Right lobe of liver (tissue), 6 donors: Measurements from ENCODE around the gene OSCAR. TPM values are rescaled to one million over a fixed set of nuclear protein-coding genes. Genes with fewer than 3 reads are reported as not detected.
A peak's percentile ranks its signal among the peaks of the same experiment; 100 is the strongest.
"Not testable (repeated sequence)": the region's sequence is repeated elsewhere in the genome, so short reads cannot be mapped to it uniquely, and the experiment has no call there.

Experiments
- ATAC-seq, 4 donors: fragments of 200-7000 bp; cut with Tn5 transposase; one replicate each; pipeline ENCODE4 v1.9.1; 2020; ENCODE audit warnings: mild to moderate bottlenecking in 4 of 4, moderate library complexity in 4 of 4
- DNase-seq, 3 donors: peaks; one replicate each; pipeline ENCODE4 v3.0.0-alpha.2; 2020
- H3K27ac ChIP-seq, 3 donors: fragments of 200-600 bp; one replicate each; pipeline ENCODE4 v1.8.0; 2022
- H3K27me3 ChIP-seq, 2 donors: fragments of 200-600 bp; one replicate each; pipeline ENCODE4 v1.8.0; 2022
- H3K36me3 ChIP-seq, 4 donors: fragments of 200-600 bp; sonication (generic) in 1 of 4; one replicate each; pipeline versions ENCODE4 v1.5.1 to v1.8.0; 2017 to 2022; ENCODE audit warnings: control low read depth in 1 of 4
- H3K4me1 ChIP-seq, 4 donors: fragments of 200-600 bp; sonication (generic) in 1 of 4; one replicate each; pipeline versions ENCODE4 v1.5.1 to v1.8.0; 2017 to 2022; ENCODE audit warnings: control low read depth in 1 of 4
- H3K4me3 ChIP-seq, 3 donors: fragments of 200-600 bp; one replicate each; pipeline ENCODE4 v1.8.0; 2022
- H3K9me3 ChIP-seq, 4 donors: fragments of 200-600 bp; sonication (generic) in 1 of 4; one replicate each; pipeline versions ENCODE4 v1.5.1 to v1.8.0; 2017 to 2022; ENCODE audit warnings: control low read depth in 1 of 4
- POLR2A ChIP-seq: fragments of 450-650 bp; IDR thresholded peaks from one replicate; pipeline ENCODE4 v1.6.1; 2017; ENCODE audit warnings: antibody characterized with exemption, mild to moderate bottlenecking
- WGBS: methylation state at CpG from one replicate; pipeline ENCODE4 v1.1.6; 2018; ENCODE audit warnings: low coverage, low lambda C conversion rate; ENCODE audit not compliant: insufficient coverage; ENCODE audit errors: missing lambda C conversion rate; 5-methylcytosine and 5-hydroxymethylcytosine counted together
- intact Hi-C, 2 donors: fragments of 100-400 bp; cut with DNase I; formaldehyde crosslinking; loops; one replicate each; pipeline versions ENCODE4 v1.11.2 to v1.14.1; 2022
- total RNA-seq, 6 experiments: library from RNA; depleted of rRNA in 2 of 6; stranded (reverse); fragments of >200 nt in 2 of 6; fragmentation: NEBNext Ultra II Directional in 3 of 6; extraction: Animal tissue kit (Norgen Biotek cat#: 25700) in 3 of 6; gene quantifications; one replicate each; pipeline versions ENCODE4 v1.1.0 to v1.2.4, GENCODE V29; 2016 to 2023
- TF ChIP-seq, protein P1 (sequence below), 4 donors: fragments of 200-600 bp in 3 of 4; fragments of 450-650 bp in 1 of 4; IDR thresholded peaks; one replicate each; pipeline versions ENCODE4 v1.5.1 to v1.8.0; 2016 to 2022; ENCODE audit warnings: antibody characterized with exemption in 4 of 4, mild to moderate bottlenecking in 2 of 4
- donor health status: DM: no; HTN: yes; CAD: no.
- donor health status: DM: no; HTN: no; CAD: no.
- donor health status: DM: no; HTN: no; CAD: no.
- donor health status: DM: no; HTN: yes; CAD: no.
- donor health status: DM: no; HTN: yes; CAD: no.

OSCAR gene
- total RNA-seq, 6 experiments from 2014 or later = 0.53 to 2.6 (median 1.0) TPM

DNA sequence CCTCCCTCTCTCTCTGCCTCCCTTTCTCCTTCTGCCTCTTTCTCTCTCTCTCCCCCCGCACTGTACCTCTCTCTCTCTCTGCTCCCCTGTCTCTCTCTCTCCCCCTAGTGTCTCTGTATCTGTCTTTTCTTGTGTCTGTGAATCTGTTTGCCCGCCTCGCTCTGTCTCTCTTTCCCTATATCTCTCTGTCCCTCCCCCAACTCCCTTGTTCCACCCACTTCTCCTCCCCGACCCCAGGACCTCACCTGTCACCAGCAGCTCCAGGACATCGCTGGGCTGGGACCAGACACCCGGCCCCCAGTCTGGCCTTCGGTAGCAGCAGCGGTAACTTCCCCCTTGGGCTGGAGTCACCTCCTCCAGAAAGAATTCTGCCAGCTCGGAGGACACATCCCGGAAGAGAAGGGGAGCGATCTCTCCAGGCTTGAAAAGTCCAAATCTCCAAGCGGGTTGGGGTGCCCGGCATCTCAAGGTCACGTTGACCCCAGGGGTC, 3.9 kb downstream of the OSCAR start:
- ATAC-seq = peak in 3 of 4 donors; percentile 36 to 46 (median 36)
- intact Hi-C loops = no loop called here
- DNase-seq = peak in 1 of 3 donors; percentile 58
- Histone ChIP-seq H3K27me3 (no peaks in the 10 kb centered on the region), H3K4me1 (no peaks in the 10 kb centered on the region), H3K9me3 (no peaks in the 10 kb centered on the region), H3K36me3 (no peaks in the 10 kb centered on the region), H3K27ac (peak overlapping the region in 1 of 3 donors; percentile 33), H3K4me3 (no peak overlapping the region)
- 5% methylated on average over 13 of the region's 14 CpGs for WGBS
- TF ChIP-seq, protein P1, sequence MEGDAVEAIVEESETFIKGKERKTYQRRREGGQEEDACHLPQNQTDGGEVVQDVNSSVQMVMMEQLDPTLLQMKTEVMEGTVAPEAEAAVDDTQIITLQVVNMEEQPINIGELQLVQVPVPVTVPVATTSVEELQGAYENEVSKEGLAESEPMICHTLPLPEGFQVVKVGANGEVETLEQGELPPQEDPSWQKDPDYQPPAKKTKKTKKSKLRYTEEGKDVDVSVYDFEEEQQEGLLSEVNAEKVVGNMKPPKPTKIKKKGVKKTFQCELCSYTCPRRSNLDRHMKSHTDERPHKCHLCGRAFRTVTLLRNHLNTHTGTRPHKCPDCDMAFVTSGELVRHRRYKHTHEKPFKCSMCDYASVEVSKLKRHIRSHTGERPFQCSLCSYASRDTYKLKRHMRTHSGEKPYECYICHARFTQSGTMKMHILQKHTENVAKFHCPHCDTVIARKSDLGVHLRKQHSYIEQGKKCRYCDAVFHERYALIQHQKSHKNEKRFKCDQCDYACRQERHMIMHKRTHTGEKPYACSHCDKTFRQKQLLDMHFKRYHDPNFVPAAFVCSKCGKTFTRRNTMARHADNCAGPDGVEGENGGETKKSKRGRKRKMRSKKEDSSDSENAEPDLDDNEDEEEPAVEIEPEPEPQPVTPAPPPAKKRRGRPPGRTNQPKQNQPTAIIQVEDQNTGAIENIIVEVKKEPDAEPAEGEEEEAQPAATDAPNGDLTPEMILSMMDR (IDR thresholded peaks at IDR 0.05) = no peak
- TF ChIP-seq POLR2A = no peak

DNA sequence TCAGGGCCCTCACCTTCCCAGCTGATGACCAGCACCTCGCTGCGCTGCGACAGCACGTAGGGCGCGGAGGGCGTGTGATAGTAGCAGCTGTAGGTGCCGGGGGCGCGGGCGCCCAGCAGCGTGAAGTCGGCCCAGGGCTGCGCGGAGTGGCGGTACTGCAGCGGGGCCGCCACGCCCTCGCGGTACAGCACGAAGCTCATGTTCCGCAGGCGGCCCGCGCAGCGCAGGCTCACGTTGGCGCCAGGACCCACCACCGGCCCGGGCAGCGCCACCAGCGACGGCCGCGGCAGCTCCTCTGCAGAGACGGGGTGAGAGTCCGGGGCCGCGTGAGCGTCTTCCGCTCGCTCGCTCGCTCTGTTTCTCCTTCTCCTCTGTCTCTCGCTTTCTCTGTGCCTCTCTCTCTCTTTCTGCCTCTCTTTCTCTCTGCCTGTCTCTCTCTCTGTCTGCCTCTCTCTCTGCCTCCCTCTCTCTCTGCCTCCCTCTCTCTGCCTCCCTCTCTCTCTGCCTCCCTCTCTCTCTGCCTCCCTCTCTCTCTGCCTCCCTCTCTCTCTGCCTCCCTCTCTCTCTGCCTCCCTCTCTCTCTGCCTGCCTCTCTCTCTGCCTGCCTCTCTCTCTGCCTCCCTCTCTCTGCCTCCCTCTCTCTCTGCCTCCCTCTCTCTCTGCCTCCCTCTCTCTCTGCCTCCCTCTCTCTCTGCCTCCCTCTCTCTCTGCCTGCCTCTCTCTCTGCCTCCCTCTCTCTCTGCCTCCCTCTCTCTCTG, 4.6 kb downstream of the OSCAR start:
- H3K27ac ChIP-seq, H3K36me3 ChIP-seq, H3K27me3 ChIP-seq, H3K4me1 ChIP-seq, intact Hi-C loops, H3K9me3 ChIP-seq: not testable (repeated sequence)
- peak overlapping the region in 2 of 3 donors; percentile 6 to 15 for H3K4me3 ChIP-seq
- WGBS = 0% methylated on average over 11 of the region's 46 CpGs
- ATAC-seq (peak; percentile 63 to 73 (median 66)), DNase-seq (peak in 2 of 3 donors; percentile 56 to 64)

DNA sequence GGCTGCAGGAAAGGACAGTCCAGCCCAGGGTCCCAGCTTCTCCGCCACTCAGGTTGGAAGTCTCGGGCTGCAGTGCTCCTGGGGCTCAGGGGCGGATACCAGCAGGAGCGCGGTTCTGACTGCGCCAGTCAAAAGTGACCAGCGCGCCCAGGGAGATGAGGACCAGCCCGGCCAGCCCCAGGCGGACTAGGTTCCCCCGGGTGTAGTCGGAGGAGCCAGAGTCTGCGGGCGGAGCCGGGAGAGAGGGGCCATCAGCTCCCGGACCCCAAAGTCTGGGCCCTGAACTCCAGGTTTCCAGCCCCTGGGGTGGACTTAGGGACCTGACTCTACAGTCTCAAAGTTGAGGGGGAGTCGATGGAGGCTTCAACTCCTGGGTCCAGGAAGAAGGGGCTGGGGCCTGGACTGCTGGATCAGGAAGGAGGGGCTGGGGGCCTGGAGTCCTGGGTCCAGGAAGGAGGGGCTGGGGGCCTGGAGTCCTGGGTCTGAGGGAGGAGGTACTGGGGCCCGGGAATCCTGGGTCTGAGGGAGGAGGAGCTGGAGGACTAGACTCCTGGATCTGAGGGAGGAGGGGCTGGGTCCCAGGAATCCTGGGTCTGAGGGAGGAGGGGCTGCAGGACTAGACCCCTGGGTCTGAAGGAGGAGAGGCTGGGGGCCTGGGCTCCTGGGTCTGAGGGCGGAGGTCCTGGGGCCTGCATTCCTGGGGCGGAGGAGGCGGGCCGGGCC, 5.3 kb downstream of the OSCAR start:
- H3K36me3 ChIP-seq = no peaks in the 10 kb centered on the region
- DNase-seq (no peak), ATAC-seq (no peak)
- TF ChIP-seq, protein P1 (IDR thresholded peaks at IDR 0.05) = no peak
- no peak for TF ChIP-seq POLR2A
- no peak overlapping the region for H3K27ac ChIP-seq
- H3K9me3 ChIP-seq = no peaks in the 10 kb centered on the region
- no peaks in the 10 kb centered on the region for H3K4me1 ChIP-seq
- H3K27me3 ChIP-seq = no peaks in the 10 kb centered on the region
- 59% methylated on average over 3 of the region's 22 CpGs for WGBS
- intact Hi-C loops = no loop called here
- peak overlapping the region in 2 of 3 donors; percentile 6 to 15 for H3K4me3 ChIP-seq

DNA sequence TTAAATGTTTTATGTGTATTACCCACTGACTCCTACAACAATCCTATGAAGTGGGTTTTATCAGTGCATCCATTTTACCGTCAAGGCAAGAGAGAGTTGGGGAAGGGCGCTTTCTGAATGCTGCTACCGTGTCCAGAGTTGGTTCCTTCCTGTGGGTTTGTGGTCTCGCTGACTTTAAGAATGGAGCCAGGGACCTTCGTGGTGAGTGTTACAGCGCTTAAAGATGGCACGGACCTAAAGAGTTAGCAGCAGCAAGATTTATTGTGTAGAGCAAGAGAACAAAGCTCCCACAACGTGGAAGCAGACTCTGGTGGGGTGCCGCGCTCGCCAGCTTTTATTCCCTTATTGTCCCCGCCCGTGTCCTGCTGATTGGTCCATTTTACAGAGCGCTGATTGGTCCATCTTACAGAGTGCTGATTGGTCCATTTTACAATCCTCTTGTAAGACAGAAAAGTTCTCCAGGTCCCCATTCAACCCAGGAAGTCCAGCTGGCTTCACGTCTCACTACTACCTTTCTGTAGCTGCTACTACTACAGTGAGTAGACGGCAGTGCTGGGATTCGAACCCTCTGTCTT, 6.1 kb downstream of the OSCAR start:
- Histone ChIP-seq H3K36me3 (no peaks in the 10 kb centered on the region), H3K27ac (no peak overlapping the region), H3K4me1 (peaks cover 0 to 2% (median 0%) of the 10 kb centered on the region in 4 donors), H3K27me3 (no peaks in the 10 kb centered on the region), H3K4me3 (no peak overlapping the region), H3K9me3 (no peaks in the 10 kb centered on the region)
- ATAC-seq = no peak
- TF ChIP-seq, protein P1 (IDR thresholded peaks at IDR 0.05) = no peak
- no peak for TF ChIP-seq POLR2A
- intact Hi-C loops = no loop called here
- WGBS = 57% methylated on average over 13 of the region's 17 CpGs
- no peak for DNase-seq
